EH (cell line): ENCODE measurements around the gene CCDC149.

Experiments
- DNase-seq: peaks from one replicate; pipeline ENCODE4 v3.0.0-alpha.2; 2015; ENCODE audit warnings: low read depth

The CCDC149 gene

GRCh38 chr4:24912252-24913118 is at the start of gene CCDC149:
TSS of gene CCDC149 (minus strand) at chr4:24913042. CDS start at chr4:24912864, 178 bp downstream.
- peak; percentile 75 for DNase-seq

GRCh38 chr4:24957886-24958285 is 45.0 kb upstream of the CCDC149 start:
- DNase-seq, result no peak

- peak; percentile 16 for DNase-seq
Observed at GRCh38 chr4:24956763-24957162, 43.9 kb upstream of the CCDC149 start.

GRCh38 chr4:24956091-24956490 is 43.2 kb upstream of the CCDC149 start:
- peak; percentile 2 for DNase-seq

GRCh38 chr4:24952667-24953066 is 39.8 kb upstream of the CCDC149 start:
- DNase-seq, result no peak

GRCh38 chr4:24949970-24950369 is 37.1 kb upstream of the CCDC149 start:
- DNase-seq, result no peak

- DNase-seq, result no peak
Observed at GRCh38 chr4:24937917-24938281, 25.1 kb upstream of the CCDC149 start.

- DNase-seq, result no peak
Observed at GRCh38 chr4:24937176-24937916, 24.5 kb upstream of the CCDC149 start.

- no peak for DNase-seq
Observed at GRCh38 chr4:24935856-24936255, 23.0 kb upstream of the CCDC149 start.

GRCh38 chr4:24934311-24934710 is 21.5 kb upstream of the CCDC149 start:
- DNase-seq, result no peak

- no peak for DNase-seq
Observed at GRCh38 chr4:24933684-24934275, 20.9 kb upstream of the CCDC149 start.

- peak; percentile 28 for DNase-seq
Observed at GRCh38 chr4:24932515-24933225, 19.8 kb upstream of the CCDC149 start.

- no peak for DNase-seq
Observed at GRCh38 chr4:24930151-24930550, 17.3 kb upstream of the CCDC149 start.

GRCh38 chr4:24928708-24929107 is 15.9 kb upstream of the CCDC149 start:
- DNase-seq, result no peak

GRCh38 chr4:24927049-24927448 is 14.2 kb upstream of the CCDC149 start:
- no peak for DNase-seq

GRCh38 chr4:24924309-24924781 is 11.5 kb upstream of the CCDC149 start:
- peak; percentile 100 for DNase-seq

GRCh38 chr4:24923550-24923949 is 10.7 kb upstream of the CCDC149 start:
- DNase-seq, result no peak

- DNase-seq, result no peak
Observed at GRCh38 chr4:24923002-24923401, 10.2 kb upstream of the CCDC149 start.

- peak; percentile 49 for DNase-seq
Observed at GRCh38 chr4:24922416-24922815, 9.6 kb upstream of the CCDC149 start.

- DNase-seq, result no peak
Observed at GRCh38 chr4:24921491-24921890, 8.6 kb upstream of the CCDC149 start.

- DNase-seq, result no peak
Observed at GRCh38 chr4:24920008-24920407, 7.2 kb upstream of the CCDC149 start.
